H1 (cell line): Measurements from ENCODE around the gene HSPBP1. TPM values are rescaled to one million over a fixed set of nuclear protein-coding genes. Genes with fewer than 3 reads are reported as not detected.

Experiments used
- ASH2L ChIP-seq: fragments of 200-600, 300-600 bp; sonication (generic); IDR thresholded peaks from one replicate; pipeline ENCODE4 v1.7.1; 2017; ENCODE audit warnings: low read length
- CBX8 ChIP-seq: fragments of 300-800, 300-1000 bp; sonication (generic); IDR thresholded peaks from 2 replicates; pipeline ENCODE4 v1.7.1; 2016; ENCODE audit warnings: low read depth, low read length, borderline replicate concordance
- CEBPB ChIP-seq: IDR thresholded peaks from 2 replicates; pipeline ENCODE4 v1.6.1; 2012; ENCODE audit warnings: low read depth, low read length
- CTBP2 ChIP-seq: IDR thresholded peaks from 2 replicates; pipeline ENCODE4 v1.7.0; 2011; ENCODE audit warnings: borderline replicate concordance, mild to moderate bottlenecking, moderate library complexity, mixed read lengths, low read length; ENCODE audit not compliant: insufficient read depth, insufficient read length
- EZH2 ChIP-seq: fragments of 200-600 bp; sonication (generic); IDR thresholded peaks from 2 replicates; pipeline ENCODE4 v1.7.1; 2012; ENCODE audit warnings: low read depth, mild to moderate bottlenecking, moderate library complexity, low read length, inconsistent platforms; ENCODE audit not compliant: severe bottlenecking
- FOSL1 ChIP-seq: IDR thresholded peaks from 2 replicates; pipeline ENCODE4 v1.6.1; 2011; ENCODE audit warnings: mild to moderate bottlenecking, low read depth, low read length, moderate library complexity; ENCODE audit not compliant: insufficient read depth
- KDM5A ChIP-seq: fragments of 200-600 bp; IDR thresholded peaks from 2 replicates; pipeline ENCODE4 v1.7.1; 2012; ENCODE audit warnings: mild to moderate bottlenecking, low read length, inconsistent platforms, mixed read lengths
- PHF8 ChIP-seq: fragments of 200-600 bp; sonication (generic); conservative IDR thresholded peaks from 2 replicates; pipeline ENCODE4 v1.7.1; 2012; ENCODE audit warnings: low read depth, mild to moderate bottlenecking, inconsistent platforms, low read length, moderate library complexity
- RAD21 ChIP-seq, 2 experiments: IDR thresholded peaks in 1 of 2; conservative IDR thresholded peaks in 1 of 2; 2 replicates each; pipeline ENCODE4 v1.6.1; 2011; ENCODE audit warnings: low read depth in 2 of 2, low read length in 2 of 2, improper control_type of control experiment in 1 of 2, inconsistent platforms in 1 of 2, mild to moderate bottlenecking in 1 of 2, moderate library complexity in 1 of 2
- RBBP5 ChIP-seq: IDR thresholded peaks from 2 replicates; pipeline ENCODE4 v1.7.1; 2012; ENCODE audit warnings: low read depth, mild to moderate bottlenecking, inconsistent platforms, low read length, moderate library complexity, borderline replicate concordance
- SP4 ChIP-seq: IDR thresholded peaks from 2 replicates; pipeline ENCODE4 v1.6.1; 2012; ENCODE audit warnings: low read length, inconsistent platforms
- TCF12 ChIP-seq: IDR thresholded peaks from 2 replicates; pipeline ENCODE4 v1.6.1; 2011; ENCODE audit warnings: low read depth, mild to moderate bottlenecking, low read length
- USF2 ChIP-seq: IDR thresholded peaks from 2 replicates; pipeline ENCODE4 v1.6.1; 2011; ENCODE audit warnings: low read length, improper control_type of control experiment
- ZNF274 ChIP-seq: IDR thresholded peaks from 2 replicates; pipeline ENCODE4 v1.7.0; 2012; ENCODE audit warnings: low read length, borderline replicate concordance; ENCODE audit errors: extremely low read depth
- polyA plus RNA-seq, 7 experiments: library from polyadenylated mRNA; depleted of rRNA in 3 of 7; stranded (reverse) in 5 of 7; unstranded in 2 of 7; fragments of >200 nt in 5 of 7; fragments of 200-250 nt in 2 of 7; gene quantifications; 1 replicate in 5 of 7; 2 replicates in 1 of 7; 4 replicates in 1 of 7; pipeline versions ENCODE4 v1.2.1 to v1.2.3, GENCODE V29; 2011 to 2013; ENCODE audit warnings: missing spikeins in 2 of 7, mixed read lengths in 2 of 7
- total RNA-seq: library from RNA; stranded (reverse); fragmentation: NEBNext Ultra II Directional; extraction: Animal tissue kit (Norgen Biotek cat#: 25700); gene quantifications from 2 replicates; pipeline ENCODE4 v1.2.1, GENCODE V29; 2021
- TF ChIP-seq, protein P1 (sequence below): IDR thresholded peaks from 2 replicates; pipeline ENCODE4 v1.6.1; 2012; ENCODE audit warnings: inconsistent platforms

HSPBP1 gene
- total and polyA plus RNA-seq, 2 of the 8 experiments (the other 6 are each of a cell fraction or from before 2014, with no cell fraction given) = 63.4 to 100 TPM

DNA sequence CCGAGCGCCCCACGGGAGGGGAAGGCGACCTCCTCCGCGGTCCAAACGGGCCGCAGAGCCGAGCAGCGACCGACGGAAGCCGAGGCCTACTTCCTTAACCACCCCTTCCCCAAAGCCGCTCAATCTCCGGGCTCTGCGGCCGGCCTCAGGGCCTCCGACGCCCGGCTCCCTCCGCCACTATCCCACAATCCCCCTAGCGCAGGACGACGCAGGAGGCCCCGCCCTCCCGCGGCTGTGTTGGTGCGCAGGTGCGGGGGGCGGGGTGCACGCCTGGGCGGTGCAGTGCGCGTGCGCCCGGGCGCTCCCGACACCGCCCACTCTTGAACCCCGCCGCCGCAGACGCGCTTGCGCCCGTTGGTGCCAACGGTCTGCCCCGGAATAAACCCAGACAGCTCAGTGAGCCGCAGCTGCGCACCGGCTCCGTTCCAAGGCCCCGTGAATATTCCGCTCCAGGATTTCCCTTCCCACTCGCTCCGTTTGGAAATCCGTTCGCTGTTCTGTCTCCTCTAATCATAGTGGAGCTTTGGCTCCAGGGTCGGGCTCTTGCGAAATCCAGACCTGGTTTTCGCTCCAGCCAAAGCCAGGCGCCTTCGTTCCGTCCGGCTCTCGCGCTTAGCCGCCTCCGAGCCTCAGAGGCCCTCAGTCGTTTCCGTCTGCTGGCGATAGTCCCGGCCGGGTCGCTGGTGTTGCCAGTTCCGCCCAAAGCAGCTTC is 20.9 kb downstream of the HSPBP1 start, which contains the start of gene PPP6R1 (continued):
- TF ChIP-seq TCF12 (peak; percentile 92), KDM5A (no peak), RAD21 (IDR thresholded peaks at IDR 0.05 in 1 of 2, conservative IDR thresholded peaks at IDR 0.05 in 1 of 2; ENCODE audit: low read depth in 2 of 2, low read length in 2 of 2) (peak in 1 of 2 experiments; percentile 7; a peak in 1 of 4 replicates), CBX8 (no peak), EZH2 (no peak), ZNF274 (no peak), SP4 (peak; percentile 88), PHF8 (peak; percentile 83; the same call in 1 of the 2 replicates), USF2 (no peak), CEBPB (peak; percentile 83), FOSL1 (no peak), RBBP5 (peak; percentile 69), ASH2L (peak; percentile 76), CTBP2 (no peak)
- TF ChIP-seq, protein P1, sequence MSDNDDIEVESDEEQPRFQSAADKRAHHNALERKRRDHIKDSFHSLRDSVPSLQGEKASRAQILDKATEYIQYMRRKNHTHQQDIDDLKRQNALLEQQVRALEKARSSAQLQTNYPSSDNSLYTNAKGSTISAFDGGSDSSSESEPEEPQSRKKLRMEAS = peak; percentile 61
